Activated T-cell treated with anti-CD3 and anti-CD28 coated beads for 4 hours (primary cell): ENCODE measurements around the gene RRP1.

Experiments used
- DNase-seq: peaks from one replicate; pipeline ENCODE4 v3.0.0-alpha.2; 2020

Gene RRP1

GRCh38 chr21:43789276-43790009, at the start of gene RRP1:
RRP1 (plus strand) TSS chr21:43789577; CDS start chr21:43789630, 53 bp downstream.
- DNase-seq, result peak; percentile 91

- no peak for DNase-seq
Measured at GRCh38 chr21:43739621-43740435, 49.5 kb upstream of the RRP1 start.

DNA sequence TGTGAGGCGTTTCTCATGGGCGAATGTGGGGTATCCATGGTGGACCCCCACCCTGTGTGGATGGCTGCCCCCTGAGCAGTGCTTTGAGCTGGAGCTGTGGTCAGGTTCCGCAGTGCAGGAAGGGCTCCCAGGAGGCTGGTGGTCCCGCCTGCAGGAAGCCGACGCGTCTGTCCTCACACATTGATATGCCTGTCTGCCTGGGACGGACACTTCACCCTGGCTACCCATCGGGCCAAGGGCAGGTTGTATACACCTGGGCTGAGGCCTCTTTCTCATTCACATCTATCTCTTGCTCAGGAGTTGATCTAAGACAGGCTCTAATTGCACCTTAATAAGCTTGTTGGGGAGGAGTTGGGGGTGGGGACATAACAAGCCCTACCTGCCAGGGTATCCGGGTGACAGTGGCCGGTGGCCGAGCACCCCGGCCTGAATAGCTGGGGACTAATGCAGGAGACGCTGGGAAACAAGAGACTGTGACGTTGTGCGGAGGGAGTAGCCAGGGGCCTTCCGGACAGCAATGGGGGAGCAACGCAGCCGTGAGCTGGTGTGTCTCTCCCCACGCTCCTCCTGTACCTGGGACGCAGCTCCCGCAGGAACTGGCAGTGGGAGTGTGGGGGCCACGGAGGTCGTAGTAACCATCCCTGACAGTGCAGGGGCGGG, 48.8 kb upstream of the RRP1 start:
- DNase-seq, result no peak

DNA sequence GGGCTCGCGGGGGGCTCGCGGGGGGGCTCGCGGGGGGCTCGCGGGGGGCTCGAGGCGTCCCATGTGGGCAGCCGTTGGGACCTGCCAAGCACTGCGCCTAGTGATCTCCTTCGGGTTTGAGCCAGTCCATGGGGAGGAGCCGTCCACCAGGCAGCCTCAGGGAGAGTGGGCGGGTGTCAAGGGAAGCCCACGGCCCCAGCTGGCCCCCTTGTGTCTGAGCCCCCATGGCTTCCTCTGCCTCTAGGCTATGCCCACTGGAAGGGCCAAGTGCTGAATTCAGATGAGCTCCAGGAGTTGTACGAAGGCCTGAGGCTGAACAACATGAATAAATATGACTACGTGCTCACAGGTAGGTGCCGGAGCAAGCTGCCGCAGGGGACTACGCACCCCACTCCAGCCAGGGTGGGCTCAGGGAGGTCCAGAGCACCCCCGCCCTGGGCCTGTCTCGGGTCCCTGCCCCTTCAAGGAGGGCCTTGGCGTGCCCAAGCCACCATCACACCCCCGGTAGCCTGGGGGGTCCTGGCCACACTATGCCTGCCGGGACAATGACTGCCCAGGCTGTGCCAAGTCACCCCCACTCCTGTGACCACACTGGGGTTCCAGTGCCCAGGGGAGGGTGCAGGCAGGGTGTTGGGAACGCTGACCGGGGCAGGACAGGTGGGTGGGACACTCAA, 47.8 kb upstream of the RRP1 start:
- DNase-seq, result no peak

DNA sequence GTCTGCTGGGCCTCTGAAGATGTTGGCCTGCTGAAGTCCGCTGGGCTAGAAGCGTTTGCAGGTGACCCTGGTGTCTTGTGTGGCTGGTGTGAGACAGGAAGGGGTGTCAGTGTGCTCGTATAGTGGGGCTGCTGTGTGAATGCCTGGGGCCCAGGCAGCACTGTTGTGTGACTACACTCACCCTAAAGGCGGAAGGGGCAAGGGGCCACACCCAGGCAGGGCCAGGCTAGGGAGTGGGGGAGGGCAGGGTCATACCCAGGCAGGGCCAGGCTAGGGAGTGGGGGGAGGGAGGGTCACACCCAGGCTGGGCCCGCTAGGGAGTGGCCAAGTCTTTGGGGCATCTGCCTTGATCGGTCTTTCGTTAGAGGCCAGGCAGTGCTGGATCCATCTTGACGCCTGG, 45.4 kb upstream of the RRP1 start:
- DNase-seq, result no peak

DNA sequence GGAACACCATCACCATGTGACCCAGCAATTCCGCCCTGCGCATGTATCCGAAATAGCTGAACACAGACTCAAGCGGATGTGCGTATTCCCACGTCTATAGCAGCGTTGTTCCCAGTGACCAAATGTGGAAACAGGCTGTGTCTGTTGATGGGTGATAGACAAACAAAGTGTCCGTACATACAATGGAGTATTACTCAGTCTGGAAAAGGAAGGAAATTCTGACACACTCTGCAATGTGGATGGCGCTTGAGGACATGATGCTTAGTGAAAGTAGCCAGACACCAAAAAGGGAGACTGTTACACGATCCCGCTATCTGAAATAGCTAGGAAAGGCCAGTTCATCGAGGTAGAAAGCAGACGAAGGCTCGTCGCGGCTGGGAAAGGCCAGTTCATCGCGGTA, 44.7 kb upstream of the RRP1 start:
- no peak for DNase-seq

GRCh38 chr21:43745772-43746517, 43.4 kb upstream of the RRP1 start:
- DNase-seq, result no peak

- no peak for DNase-seq
Measured at GRCh38 chr21:43748622-43749021, 40.8 kb upstream of the RRP1 start.

DNA sequence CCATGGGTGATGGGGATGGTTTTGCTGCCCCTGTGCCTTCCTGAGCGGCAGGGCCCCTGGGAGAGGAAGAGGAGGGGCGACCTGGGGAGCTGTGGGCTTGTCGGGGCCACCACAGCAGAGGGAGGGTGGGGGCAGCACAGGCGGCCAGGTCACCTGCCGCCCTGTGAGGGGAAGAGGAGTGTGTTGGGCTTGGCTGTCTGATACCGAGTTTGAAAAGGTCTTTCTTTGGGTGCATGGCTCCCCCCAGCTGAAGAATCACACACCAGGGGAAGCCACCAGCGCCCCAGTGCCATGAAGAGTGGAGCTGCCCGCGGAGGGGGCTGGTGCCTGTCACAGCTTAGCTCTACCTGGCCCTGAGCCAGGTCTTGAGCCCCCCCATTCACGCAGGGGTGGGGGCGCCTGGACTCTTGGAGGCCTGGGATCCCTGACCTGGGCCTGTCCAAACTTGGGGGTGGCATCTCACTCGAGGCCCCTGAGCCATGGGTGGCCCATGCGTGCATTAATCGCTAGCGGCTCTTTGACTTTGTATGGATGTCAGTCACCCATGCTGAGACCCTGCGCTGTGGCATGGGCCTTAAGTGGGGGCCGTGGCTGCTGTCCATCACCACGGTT, 39.6 kb upstream of the RRP1 start:
- no peak for DNase-seq

DNA sequence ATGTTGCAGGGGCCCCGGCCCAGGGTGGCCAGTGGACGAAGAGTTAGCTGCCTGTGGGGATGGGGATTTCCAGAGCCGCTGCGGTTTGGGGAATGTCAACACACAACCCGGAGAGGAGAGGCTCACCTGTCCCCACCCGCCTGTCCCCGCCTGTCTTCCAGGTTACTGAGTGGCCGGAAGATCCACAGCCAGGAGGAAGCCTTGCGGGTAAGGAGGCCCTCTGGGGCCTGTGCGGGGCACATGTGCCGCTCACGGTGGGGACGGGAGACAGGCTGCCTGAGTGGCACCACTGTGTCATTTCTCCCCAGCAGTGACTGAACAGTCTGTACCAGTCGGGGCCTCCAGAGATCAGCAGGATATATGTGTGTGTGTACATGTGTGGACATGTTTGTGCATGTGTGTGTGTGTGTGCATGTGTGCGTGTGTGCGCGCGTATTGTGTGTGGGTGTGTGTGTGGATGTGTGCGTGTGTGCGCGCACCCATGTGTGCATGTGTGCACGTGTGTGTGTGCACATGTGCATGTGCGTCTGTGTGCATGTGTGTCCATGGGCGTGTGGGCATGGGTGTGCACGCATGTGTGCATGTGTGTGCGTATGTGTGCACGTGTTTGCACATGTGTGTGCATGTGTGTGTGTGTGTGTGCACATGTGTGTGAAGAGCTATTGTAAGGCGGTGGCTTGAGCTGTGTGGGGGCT, 38.9 kb upstream of the RRP1 start:
- DNase-seq, result no peak

DNA sequence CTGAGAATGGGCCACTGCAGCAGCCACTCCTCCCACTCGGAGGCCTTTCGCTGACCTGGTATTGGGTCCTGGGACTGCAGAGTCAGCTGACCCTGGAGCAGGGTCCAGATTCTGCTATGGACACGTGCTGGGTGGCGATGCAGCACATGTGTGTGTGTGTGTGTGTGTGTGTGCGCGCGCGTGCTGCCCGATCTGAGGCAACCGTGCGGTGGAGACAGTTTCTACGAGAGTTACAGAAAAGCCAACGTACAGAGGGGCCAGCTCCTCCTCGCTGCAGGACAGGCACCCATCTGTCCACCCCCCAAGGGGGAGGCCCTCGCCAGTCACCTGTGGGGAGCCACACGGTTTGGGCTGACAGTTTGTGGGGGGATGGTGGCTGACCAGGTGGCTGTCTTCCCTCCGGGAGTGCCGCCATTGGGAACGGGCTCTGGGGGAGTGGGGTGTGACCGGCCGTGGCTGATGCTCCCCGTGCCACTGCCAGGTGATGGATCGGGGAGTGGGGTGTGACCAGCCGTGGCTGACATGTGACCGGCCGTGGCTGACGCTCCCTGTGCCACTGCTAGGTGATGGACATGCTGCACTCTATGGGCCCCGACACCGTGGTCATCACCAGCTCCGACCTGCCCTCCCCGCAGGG, 37.3 kb upstream of the RRP1 start:
- DNase-seq, result no peak

DNA sequence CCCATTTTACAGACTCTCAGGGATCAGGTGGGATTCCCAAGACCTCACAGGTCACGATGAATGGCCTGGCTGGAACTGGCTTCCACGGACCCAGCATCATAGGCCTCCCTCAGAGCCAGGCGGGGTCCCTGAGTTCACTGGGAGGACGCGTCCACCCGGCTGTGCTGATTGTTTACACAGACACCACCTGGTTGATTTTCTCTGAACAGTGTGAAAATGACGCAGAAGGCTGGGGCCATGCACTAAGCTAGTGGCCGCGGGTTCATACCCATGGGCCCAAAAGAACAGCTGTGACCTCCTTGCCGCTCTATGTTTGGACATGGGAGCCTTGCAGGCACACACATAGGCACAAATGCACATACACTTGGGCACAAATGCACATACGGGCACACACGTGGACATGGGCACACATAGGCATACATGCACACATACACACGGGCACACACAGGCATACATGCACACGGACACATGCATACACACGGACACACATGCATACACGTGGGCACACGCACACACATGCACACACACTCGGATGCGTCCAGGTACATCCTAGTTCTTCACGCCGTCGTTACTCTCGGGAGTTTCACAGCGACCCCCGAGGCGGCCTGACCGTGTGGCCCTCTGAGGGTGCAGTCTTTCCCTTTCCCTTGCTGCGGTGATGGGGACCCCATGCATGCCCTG, 36.5 kb upstream of the RRP1 start:
- DNase-seq, result no peak

GRCh38 chr21:43753439-43753799, 36.0 kb upstream of the RRP1 start:
- no peak for DNase-seq

DNA sequence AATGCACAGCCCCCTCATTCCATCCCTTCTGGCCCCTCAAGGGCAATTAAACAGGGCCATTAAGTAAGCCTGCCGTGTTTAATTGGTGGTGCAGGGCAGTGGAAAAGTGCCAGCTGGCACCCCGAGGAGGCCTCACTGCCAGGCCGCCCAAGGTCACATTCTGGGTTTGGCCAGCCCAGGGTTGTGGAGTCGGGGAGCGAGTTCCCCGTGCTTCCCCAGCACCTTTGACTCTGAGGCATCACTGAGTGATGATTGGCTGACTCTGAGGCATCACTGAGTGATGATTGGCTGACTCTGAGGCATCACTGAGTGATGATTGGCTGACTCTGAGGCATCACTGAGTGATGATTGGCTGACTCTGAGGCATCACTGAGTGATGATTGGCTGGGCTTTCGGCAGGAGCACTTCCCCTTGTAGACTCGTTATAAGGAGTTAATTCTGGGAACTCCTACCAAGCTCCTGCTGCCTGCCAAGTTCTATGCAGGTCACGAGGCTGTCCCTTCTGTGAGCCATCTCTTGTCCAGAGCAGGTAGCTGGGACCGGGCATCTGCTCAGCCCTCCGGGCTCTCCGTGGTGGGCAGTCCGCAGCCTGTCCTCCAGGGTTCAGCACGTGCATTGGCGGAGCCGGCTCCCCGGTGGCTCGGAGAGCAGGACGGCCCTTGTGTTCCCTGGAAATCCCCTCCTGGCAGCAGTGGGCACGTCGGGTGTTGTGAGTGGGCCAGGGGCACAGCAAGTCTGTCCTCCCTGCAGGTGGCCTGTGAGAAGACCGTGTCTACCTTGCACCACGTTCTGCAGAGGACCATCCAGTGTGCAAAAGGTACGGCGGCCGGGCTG, 34.2 kb upstream of the RRP1 start:
- DNase-seq, result no peak

- no peak for DNase-seq
Measured at GRCh38 chr21:43755820-43756594, 33.4 kb upstream of the RRP1 start.

DNA sequence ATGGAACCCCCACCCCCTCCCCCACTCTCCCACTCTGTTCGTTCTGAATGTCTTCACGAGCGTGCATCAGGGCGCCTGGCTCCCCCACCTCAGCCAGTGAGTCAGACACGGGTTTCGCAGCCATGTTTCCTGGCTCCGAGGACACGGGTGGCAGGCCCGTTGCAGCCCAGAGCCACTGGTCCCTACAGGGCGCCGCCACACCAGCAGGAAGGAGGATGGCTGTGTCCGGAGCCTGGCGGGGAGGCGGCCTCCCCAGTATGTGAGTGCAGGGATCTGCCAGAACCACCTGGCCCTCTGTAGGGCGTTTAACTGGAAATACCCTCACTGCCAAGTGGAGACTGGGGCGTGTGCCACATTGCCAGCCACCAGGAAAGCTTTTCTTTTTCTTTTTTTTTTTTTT, 31.8 kb upstream of the RRP1 start:
- DNase-seq, result no peak

DNA sequence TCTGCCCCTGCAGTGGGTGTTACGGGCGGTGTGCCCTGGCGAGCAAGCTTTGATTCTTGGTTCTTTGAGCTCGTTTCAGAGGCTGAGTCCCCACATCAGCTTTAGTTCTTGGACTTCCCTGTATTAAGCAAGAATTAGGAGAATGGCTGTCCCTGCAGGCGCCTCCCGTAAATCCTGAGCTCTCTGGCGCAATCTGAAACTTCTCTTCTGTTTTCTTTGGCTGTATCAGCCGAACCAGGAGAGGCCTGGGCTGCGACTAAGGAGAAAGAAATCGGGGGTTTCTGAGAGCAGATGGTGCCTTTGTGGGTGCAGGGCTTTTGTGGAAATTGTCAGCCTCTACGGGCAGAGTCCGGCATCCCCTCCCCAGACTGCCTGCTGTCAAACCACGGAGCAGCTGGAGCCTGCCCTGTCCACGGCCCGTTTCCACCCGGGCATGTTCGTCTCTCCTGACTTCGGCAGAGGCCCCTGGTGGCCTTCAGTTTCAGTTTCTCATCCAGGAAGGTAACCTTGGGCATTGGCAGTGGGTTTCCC, 31.2 kb upstream of the RRP1 start:
- no peak for DNase-seq

GRCh38 chr21:43758811-43759210, 30.6 kb upstream of the RRP1 start:
- no peak for DNase-seq
